ENCODE results near the gene NPAS2. TPM values are rescaled to one million over a fixed set of nuclear protein-coding genes. Genes with fewer than 3 reads are reported as not detected.
A peak's percentile ranks its signal among the peaks of the same experiment; 100 is the strongest.

NPAS2 gene
- total RNA-seq, 2 donors from 2014 or later, result 39.2 to 49.4 TPM

GRCh38 chr2:100868083-100868482 lies 48.1 kb downstream of the NPAS2 start:
- Histone ChIP-seq H3K27ac (no peak overlapping the region), H3K4me3 (no peak overlapping the region), H3K27me3 (no peaks in the 10 kb centered on the region), H3K9me3 (peaks cover 0 to 20% of the 10 kb centered on the region in 2 donors), H3K36me3 (no peaks in the 10 kb centered on the region), H3K4me1 (no peaks in the 10 kb centered on the region)
- DNase-seq (ENCODE audit: low spot score), result no peak
- no peak for TF ChIP-seq CTCF (IDR thresholded peaks at IDR 0.05)

GRCh38 chr2:100869120-100869519 lies 49.2 kb downstream of the NPAS2 start:
- TF ChIP-seq CTCF (IDR thresholded peaks at IDR 0.05), result no peak
- Histone ChIP-seq H3K4me3 (no peak overlapping the region), H3K36me3 (no peaks in the 10 kb centered on the region), H3K27me3 (no peaks in the 10 kb centered on the region), H3K27ac (no peak overlapping the region), H3K4me1 (no peaks in the 10 kb centered on the region), H3K9me3 (peaks cover 0 to 20% of the 10 kb centered on the region in 2 donors)
- no peak for DNase-seq (ENCODE audit: low spot score)

GRCh38 chr2:100870652-100871531 lies 51.0 kb downstream of the NPAS2 start:
- TF ChIP-seq CTCF (IDR thresholded peaks at IDR 0.05), result peak in 1 of 2 donors; percentile 22
- Histone ChIP-seq H3K4me3 (no peak overlapping the region), H3K36me3 (no peaks in the 10 kb centered on the region), H3K27me3 (no peaks in the 10 kb centered on the region), H3K27ac (no peak overlapping the region), H3K9me3 (peaks cover 0 to 20% of the 10 kb centered on the region in 2 donors), H3K4me1 (peaks cover 0 to 7% of the 10 kb centered on the region in 2 donors)
- no peak for DNase-seq (ENCODE audit: low spot score)

GRCh38 chr2:100875516-100876230 lies 55.7 kb downstream of the NPAS2 start:
- Histone ChIP-seq H3K4me3 (no peak overlapping the region), H3K9me3 (no peaks in the 10 kb centered on the region), H3K36me3 (no peaks in the 10 kb centered on the region), H3K27me3 (no peaks in the 10 kb centered on the region), H3K27ac (peak overlapping the region in 1 of 2 donors; percentile 31), H3K4me1 (peaks cover 0 to 34% of the 10 kb centered on the region in 2 donors)
- TF ChIP-seq CTCF (IDR thresholded peaks at IDR 0.05), result no peak
- DNase-seq (ENCODE audit: low spot score), result no peak

- no peak for TF ChIP-seq CTCF (IDR thresholded peaks at IDR 0.05)
- DNase-seq (ENCODE audit: low spot score), result no peak
- H3K36me3 ChIP-seq, result no peaks in the 10 kb centered on the region
- H3K27ac ChIP-seq, result peak overlapping the region in 1 of 2 donors; percentile 31
- no peaks in the 10 kb centered on the region for H3K27me3 ChIP-seq
- peaks cover 0 to 34% of the 10 kb centered on the region in 2 donors for H3K4me1 ChIP-seq
- no peaks in the 10 kb centered on the region for H3K9me3 ChIP-seq
- no peak overlapping the region for H3K4me3 ChIP-seq
Observed at GRCh38 chr2:100876231-100876860, 56.4 kb downstream of the NPAS2 start.

Measured in right atrium auricular region (tissue), 2 donors.